ENCODE data around the gene MRAP2. TPM values are rescaled to one million over a fixed set of nuclear protein-coding genes. Genes with fewer than 3 reads are reported as not detected.
"Not testable (repeated sequence)": the region's sequence is repeated elsewhere in the genome, so short reads cannot be mapped to it uniquely, and the experiment has no call there.

Gene MRAP2
- total RNA-seq, 1 experiment from 2014 or later, result 0.87 TPM

- DNase-seq (ENCODE audit: extremely low read depth, low read depth), result not testable (repeated sequence)
These were observed 35.3 kb downstream of the MRAP2 start for GRCh38 chr6:84068873-84069272.

- DNase-seq (ENCODE audit: extremely low read depth, low read depth), result no peak
These were observed 38.9 kb downstream of the MRAP2 start for GRCh38 chr6:84072442-84072997.

- no peak for DNase-seq (ENCODE audit: extremely low read depth, low read depth)
These were observed 41.6 kb downstream of the MRAP2 start for GRCh38 chr6:84074988-84075781.

GRCh38 chr6:84077645-84078044 lies 44.1 kb downstream of the MRAP2 start:
- no peak for DNase-seq (ENCODE audit: extremely low read depth, low read depth)

DNA sequence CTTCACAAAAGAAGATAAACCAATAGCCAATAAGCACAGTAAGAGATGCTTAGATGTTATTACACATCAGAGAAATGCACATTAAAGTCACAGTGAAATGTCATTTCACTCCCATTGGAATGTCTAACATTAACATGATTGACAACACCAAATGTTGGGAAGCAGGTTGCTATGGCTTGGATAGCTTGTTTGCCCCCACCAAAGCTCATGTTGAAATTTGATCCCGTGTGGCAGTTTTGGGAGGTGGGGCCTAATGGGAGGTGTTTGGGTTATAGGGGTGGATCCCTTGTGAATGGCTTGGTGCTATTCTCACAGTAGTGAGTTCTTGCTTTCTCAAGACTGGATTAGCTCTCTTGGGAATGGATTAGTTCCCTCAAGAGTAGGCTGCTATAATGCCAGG lies 44.8 kb downstream of the MRAP2 start:
- no peak for DNase-seq (ENCODE audit: extremely low read depth, low read depth)

DNA sequence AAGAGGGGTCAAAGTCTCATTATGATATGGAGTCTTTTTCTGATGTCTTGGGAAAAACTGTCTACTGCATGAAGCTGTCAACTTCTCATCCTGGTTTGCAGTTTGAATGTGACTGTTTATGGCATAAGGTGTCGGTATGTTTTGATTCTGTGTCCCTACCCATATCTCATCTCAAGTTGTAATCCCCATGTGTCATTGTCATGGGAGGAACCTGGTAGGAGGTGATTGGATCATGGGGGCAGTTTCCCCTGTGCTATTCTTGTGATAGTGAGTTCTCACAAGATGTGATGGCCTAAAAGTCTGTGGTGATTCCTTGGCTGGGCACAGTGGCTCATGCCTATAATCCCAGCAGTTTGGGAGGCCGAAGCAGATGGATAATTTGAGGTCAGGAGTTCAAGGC lies 47.6 kb downstream of the MRAP2 start:
- no peak for DNase-seq (ENCODE audit: extremely low read depth, low read depth)

DNA sequence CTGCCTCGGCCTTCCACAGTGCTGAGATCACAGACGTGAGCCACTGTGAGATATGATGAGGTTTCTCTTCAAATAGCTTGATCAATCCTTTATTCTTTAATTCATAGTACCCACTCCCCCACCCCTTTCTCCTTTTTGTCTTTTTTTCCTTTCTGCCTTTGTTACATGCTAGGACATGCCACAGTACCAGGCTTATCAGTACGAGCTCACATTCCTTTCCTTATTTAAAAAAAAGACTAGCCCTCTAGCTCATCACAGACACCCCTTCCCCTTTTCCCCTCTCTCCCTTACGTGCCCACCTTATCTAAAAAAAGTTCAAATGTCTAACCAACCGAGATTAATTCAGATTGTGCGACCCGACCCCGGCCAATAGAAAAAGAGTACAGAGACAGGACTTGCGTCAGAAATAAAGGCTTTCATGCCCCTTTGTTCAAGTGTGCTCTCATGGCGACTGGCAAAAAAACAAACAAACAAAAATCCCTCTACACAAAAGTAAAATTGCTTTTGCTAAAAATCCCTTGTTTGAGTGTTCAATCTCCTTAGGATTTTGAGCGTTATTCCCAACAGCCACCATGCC lies 49.2 kb downstream of the MRAP2 start:
- DNase-seq (ENCODE audit: extremely low read depth, low read depth), result no peak

DNA sequence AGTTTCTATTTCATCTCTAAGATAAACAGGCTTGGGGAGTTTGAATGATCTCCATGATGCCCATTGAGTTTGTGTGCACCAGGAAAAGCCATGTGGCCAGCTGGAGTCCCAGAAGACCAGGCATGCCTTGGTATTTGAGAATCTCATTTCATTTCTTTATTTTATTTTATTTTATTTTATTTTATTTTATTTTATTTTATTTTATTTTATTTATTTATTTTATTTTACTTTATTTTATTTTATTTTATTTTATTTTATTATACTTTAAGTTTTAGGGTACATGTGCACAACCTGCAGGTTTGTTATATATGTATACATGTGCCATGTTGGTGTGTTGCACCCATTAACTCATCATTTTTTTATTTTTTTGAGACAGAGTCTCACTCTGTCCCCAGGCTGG lies 51.1 kb downstream of the MRAP2 start:
- not testable (repeated sequence) for DNase-seq (ENCODE audit: extremely low read depth, low read depth)

- DNase-seq (ENCODE audit: extremely low read depth, low read depth), result no peak
These were observed 52.5 kb downstream of the MRAP2 start for GRCh38 chr6:84086056-84086455.

DNA sequence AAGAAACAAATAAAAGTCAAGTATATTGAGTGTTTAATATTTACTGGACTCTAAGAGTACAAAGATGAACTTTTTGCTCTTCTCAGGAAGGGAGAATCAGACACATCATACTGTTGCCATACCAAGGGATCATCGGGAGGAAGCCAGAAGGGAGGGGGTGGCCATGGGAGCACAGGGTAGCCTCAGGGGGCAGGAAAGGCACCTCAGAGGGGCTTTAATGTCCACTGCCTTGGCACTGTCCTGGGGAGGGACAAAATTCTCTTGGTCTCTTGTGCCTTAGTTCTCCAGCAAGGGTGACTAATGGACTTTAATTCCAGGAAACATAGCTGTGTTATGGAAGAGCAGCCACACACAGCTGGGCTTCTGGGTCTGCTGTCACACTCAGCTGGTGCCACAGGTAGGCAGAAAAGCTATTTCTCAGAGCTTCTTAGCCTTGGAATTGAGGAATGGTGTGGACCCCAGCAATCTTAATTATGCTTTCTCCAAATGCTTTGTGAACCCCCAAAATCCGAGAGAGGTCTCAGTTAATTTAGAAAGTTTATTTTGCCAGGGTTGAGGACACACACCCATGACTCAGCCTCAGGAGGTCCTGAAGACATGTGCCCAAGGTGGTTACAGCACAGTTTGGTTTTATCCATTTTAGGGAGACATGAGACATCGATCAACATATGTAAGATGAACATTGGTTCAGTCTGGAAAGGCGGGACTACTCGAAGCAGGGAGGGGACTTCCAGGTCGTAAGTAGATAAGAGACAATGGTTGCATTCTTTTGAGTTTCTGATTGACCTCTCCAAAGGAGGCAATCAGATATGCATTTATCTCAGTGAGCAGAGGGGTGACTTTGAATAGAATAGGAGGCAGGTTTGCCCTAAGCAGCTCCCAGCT lies 53.2 kb downstream of the MRAP2 start:
- no peak for DNase-seq (ENCODE audit: extremely low read depth, low read depth)

DNA sequence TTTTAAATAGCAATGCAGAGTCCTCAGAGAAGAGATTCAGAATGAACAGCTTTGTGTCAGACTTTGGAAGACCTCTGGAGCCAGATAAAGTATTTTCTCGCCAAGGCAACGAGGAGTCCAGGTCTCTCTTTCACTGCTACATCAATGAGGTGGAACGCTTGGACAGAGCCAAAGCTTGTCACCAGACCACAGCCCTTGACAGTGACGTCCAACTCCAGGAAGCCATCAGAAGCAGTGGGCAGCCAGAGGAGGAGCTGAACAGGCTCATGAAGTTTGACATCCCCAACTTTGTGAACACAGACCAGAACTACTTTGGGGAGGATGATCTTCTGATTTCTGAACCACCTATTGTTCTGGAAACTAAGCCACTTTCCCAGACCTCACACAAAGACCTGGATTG lies 55.5 kb downstream of the MRAP2 start:
- DNase-seq (ENCODE audit: extremely low read depth, low read depth), result no peak

- DNase-seq (ENCODE audit: extremely low read depth, low read depth), result no peak
These were observed 56.0 kb downstream of the MRAP2 start for GRCh38 chr6:84089552-84089951.

DNA sequence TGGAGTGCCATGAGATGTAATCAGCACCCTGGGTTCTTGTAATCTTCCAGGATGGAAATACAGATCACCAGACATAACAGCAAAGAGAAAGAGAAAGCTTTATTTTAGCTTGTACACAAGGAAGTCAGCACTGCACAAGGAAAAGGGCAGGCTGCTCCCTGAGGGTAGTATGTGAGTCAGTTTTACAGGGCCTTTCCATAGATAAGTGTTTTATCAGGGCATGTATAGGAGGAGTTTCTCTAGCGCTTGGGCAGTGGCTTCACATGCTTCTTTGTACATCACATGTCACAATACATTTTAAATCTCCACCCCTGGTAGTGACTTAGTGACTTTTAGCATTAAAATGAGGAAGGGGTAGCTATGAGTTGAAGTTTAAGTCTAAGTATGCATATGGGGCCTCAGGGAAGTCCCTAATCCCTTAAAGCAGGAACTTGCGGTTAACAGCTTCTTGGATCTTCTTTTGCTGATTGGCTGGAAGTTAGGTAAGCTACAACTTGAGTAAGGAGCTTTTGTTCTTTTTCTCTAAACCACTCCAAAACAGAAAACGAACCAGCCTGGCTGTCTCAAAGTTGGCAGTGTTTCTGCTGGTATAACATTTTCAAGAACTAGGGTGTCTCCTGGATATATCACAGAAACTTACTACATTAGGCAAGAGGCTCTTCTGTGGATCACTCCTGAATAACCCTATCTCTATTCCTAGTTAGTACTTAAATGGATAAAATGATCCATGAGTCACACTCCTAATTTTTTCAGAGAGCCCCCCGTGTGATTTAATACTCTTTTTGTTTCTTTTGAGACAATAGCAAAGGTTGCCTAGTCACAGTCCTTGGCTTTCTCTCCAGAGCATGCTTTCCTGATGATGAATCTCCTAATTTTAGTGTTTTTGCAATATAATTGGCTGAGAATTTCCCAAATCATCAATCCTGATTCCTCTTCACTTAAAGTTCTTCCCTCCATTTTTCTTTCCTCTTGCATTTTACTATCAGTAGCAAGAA lies 60.2 kb downstream of the MRAP2 start:
- DNase-seq (ENCODE audit: extremely low read depth, low read depth), result no peak

DNA sequence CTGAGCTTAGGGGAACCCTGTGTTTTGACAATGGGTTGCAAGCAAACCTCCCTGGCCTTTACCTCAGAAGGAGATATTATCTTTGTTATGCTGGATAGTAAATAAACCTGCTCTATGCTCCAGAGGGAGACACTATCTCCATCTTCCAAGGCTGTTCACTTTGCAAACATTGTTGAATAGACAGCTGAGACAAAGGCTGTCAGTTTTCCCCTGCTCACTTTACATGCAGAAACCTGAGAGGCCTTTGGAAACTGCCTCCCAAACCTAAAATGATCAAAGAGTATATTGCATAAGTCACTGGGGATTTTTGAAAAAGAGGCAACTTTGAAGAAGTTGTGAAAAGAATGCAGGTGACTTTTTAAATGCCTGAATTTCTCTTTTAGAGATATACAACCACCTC lies 61.6 kb downstream of the MRAP2 start:
- DNase-seq (ENCODE audit: extremely low read depth, low read depth), result no peak

- DNase-seq (ENCODE audit: extremely low read depth, low read depth), result no peak
These were observed 69.5 kb downstream of the MRAP2 start for GRCh38 chr6:84103029-84103428.

DNA sequence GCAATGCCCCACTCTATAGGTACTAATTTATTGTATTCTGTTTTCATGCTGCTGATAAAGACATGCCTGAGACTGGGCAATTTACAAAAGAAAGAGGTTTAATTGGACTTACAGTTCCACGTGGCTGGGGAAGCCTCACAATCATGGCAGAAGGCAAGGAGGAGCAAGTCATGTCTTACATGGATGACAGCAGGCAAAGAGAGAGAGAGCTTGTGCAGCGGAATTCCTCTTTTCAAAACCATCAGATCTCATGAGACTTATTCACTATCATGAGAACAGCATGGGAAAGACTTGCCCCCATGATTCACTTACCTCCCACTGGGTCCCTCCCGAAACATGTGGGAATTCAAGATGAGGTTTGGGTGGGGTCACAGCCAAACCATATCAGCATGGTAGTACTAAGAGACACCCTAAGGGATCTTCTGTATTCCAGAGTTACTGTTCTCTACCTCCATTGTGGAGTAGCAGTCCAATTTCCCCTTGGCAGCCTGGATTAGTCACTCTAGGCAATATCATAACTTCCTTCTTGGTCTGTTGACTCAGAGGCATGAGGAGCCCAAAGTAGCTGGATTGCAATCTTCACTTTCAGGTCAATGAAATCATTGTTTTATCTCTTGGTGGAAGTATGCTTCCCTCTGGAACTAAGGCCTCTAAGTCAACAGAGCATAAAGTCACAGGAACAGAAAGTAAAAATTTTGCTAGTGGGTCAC lies 71.8 kb downstream of the MRAP2 start:
- not testable (repeated sequence) for DNase-seq (ENCODE audit: extremely low read depth, low read depth)

DNA sequence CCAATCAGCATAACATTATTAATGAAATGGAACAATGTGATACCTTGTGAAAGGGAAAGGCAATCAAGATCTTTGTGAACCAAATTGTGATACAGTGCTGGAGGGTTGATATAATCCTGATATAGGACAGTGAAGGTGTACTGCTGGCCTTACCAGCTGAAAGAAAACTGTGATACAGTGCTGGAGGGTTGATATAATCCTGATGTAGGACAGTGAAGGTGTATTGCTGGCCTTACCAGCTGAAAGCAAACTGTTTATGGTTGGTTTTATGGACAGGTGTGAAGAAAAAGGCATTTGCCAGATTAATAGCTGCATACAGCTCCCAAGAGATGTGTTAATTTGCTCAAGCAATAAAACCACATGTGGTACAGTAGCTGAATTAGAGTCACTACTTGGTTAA lies 73.9 kb downstream of the MRAP2 start:
- no peak for DNase-seq (ENCODE audit: extremely low read depth, low read depth)

GRCh38 chr6:84111351-84111750 lies 77.8 kb downstream of the MRAP2 start:
- not testable (repeated sequence) for DNase-seq (ENCODE audit: extremely low read depth, low read depth)

GRCh38 chr6:84114933-84115594 lies 81.5 kb downstream of the MRAP2 start:
- DNase-seq (ENCODE audit: extremely low read depth, low read depth), result not testable (repeated sequence)

Measured in NCI-H460 (cell line).